Kidney (tissue), 14 donors: ENCODE data around the gene CFAP100. TPM values are rescaled to one million over a fixed set of nuclear protein-coding genes. Genes with fewer than 3 reads are reported as not detected.

ENCODE experiments used
- DNase-seq, 5 donors: peaks; one replicate each; pipeline ENCODE4 v3.0.0-alpha.2; 2013 to 2020
- FAIRE-seq: peaks from 2 replicates; lab custom pipeline; 2012; peaks lifted over from hg19 to GRCh38; lab: Jason Lieb, UNC
- H3K27ac ChIP-seq, 2 donors: one replicate each; pipeline ENCODE4 v1.7.0; 2013; ENCODE audit warnings: low read depth in 2 of 2, low read length in 2 of 2, inconsistent platforms in 1 of 2
- H3K27me3 ChIP-seq: one replicate; pipeline ENCODE4 v1.7.1; 2013; ENCODE audit warnings: low read length, inconsistent platforms; ENCODE audit not compliant: control insufficient read depth, insufficient read depth
- H3K36me3 ChIP-seq, 3 donors: one replicate each; pipeline versions ENCODE4 v1.7.0 to v1.7.1; 2013; ENCODE audit warnings: low read length in 3 of 3, control low read depth in 1 of 3, inconsistent platforms in 1 of 3; ENCODE audit not compliant: insufficient read depth in 3 of 3, control insufficient read depth in 2 of 3
- H3K4me1 ChIP-seq, 3 donors: one replicate each; pipeline versions ENCODE4 v1.7.0 to v1.7.1; 2013; ENCODE audit warnings: low read length in 3 of 3, inconsistent platforms in 1 of 3, low read depth in 1 of 3; ENCODE audit not compliant: control insufficient read depth in 2 of 3, insufficient read depth in 2 of 3
- H3K4me3 ChIP-seq, 3 donors: one replicate each; pipeline versions ENCODE4 v1.7.0 to v1.8.1; 2013; ENCODE audit warnings: low read length in 3 of 3, control low read depth in 1 of 3, inconsistent platforms in 1 of 3
- H3K9ac ChIP-seq, 3 donors: one replicate each; pipeline versions ENCODE4 v1.7.0 to v1.7.1; 2013; ENCODE audit warnings: low read length in 3 of 3, control low read depth in 1 of 3, inconsistent platforms in 1 of 3
- H3K9me3 ChIP-seq, 3 donors: one replicate each; pipeline versions ENCODE4 v1.7.0 to v1.7.1; 2013; ENCODE audit warnings: low read length in 3 of 3, control low read depth in 1 of 3, inconsistent platforms in 1 of 3; ENCODE audit not compliant: control insufficient read depth in 2 of 3, insufficient read depth in 1 of 3
- intact Hi-C: fragments of 100-400 bp; cut with DNase I; formaldehyde crosslinking; loops from one replicate; pipeline ENCODE4 v1.11.1; 2022
- polyA plus RNA-seq: library from polyadenylated mRNA; stranded (reverse); fragments of 350-450 nt; fragmentation: Illumina TruSeq; extraction: RNeasy Lipid Tissue Mini Kit (QIAGEN cat#74804); gene quantifications from one replicate; pipeline ENCODE4 v1.2.3, GENCODE V29; 2014; ENCODE audit warnings: low read depth, low replicate concordance; ENCODE audit not compliant: insufficient read depth
- total RNA-seq: library from RNA; stranded (reverse); fragmentation: NEBNext Ultra II Directional; extraction: Animal tissue kit (Norgen Biotek cat#: 25700); gene quantifications from one replicate; pipeline ENCODE4 v1.2.1, GENCODE V29; 2021
- TF ChIP-seq, protein P1 (sequence below): IDR thresholded peaks from 3 replicates; pipeline ENCODE4 v1.5.1; 2012; ENCODE audit warnings: mild to moderate bottlenecking, moderate library complexity, borderline replicate concordance; ENCODE audit not compliant: insufficient read depth; ENCODE audit errors: extremely low read depth
- donor health status: control.
- donor health status: control.
- donor health status: control.
- donor health status: control.
- donor health status: control.
- donor health status: DM: yes; HTN: yes; CAD: no.
- donor health status: Normal renal cell carcinoma (clear cell type).

The CFAP100 gene
- total and polyA plus RNA-seq, 2 donors from 2014 or later: 0.60 TPM; not detected in 1

DNA sequence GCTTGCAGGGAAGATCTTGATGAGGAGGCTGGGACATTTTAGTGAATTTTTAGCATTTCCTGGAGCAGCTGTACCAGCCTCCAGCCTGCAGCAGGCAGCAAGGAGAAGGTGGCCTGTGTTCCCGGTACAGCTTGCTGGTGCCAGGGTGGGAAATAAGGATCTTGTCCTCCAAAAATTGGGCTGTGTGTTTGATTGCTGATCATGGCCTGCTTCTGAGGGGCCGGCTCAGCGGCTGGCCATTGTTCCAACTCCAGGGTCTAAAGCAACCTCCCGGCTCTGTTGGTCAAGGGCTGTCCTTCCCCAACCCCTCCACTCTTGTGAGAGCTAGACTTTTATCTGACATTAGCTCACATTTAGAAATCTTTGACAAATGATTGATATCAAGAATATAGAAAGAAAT, 5.0 kb downstream of the CFAP100 start:
- no peaks in the 10 kb centered on the region for H3K4me1 ChIP-seq
- H3K27me3 ChIP-seq: no peaks in the 10 kb centered on the region
- H3K36me3 ChIP-seq: no peaks in the 10 kb centered on the region
- H3K9me3 ChIP-seq: no peaks in the 10 kb centered on the region
- intact Hi-C loops: loop anchor here (10.0 kb wide), 1 partner anchor 145 kb away; no protein-coding TSS in a partner anchor
- no peak overlapping the region for H3K9ac ChIP-seq
- DNase-seq (no peak), FAIRE-seq (no peak)
- TF ChIP-seq, protein P1, sequence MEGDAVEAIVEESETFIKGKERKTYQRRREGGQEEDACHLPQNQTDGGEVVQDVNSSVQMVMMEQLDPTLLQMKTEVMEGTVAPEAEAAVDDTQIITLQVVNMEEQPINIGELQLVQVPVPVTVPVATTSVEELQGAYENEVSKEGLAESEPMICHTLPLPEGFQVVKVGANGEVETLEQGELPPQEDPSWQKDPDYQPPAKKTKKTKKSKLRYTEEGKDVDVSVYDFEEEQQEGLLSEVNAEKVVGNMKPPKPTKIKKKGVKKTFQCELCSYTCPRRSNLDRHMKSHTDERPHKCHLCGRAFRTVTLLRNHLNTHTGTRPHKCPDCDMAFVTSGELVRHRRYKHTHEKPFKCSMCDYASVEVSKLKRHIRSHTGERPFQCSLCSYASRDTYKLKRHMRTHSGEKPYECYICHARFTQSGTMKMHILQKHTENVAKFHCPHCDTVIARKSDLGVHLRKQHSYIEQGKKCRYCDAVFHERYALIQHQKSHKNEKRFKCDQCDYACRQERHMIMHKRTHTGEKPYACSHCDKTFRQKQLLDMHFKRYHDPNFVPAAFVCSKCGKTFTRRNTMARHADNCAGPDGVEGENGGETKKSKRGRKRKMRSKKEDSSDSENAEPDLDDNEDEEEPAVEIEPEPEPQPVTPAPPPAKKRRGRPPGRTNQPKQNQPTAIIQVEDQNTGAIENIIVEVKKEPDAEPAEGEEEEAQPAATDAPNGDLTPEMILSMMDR: no peak
- H3K4me3 ChIP-seq: no peak overlapping the region
- H3K27ac ChIP-seq: no peak overlapping the region

DNA sequence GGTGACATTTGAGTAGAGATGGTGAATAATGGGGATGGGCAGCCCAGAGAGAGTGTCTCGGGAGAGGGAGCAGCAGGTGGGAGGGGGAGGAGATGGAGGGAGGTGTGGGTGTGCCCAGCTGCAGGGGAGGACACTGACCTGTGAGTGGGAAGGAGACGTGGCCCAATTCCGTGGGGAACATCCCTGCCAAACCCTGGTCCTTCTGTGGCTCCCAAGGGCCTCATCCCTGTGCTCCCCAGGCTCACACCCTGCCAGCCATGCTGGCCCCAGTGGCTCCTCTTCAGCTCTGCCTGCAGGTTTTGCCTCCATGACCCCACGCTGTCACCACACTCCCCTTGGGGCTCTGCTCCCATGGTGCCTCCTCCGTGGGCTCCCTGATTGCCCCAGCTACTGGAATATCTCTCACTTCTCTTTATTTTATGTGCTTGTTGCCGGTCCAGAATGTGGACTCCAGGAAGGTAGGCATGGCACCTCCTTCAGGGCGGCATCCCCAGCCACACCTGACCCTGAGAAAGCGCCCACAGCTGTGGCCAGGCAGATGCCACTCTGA, 7.0 kb downstream of the CFAP100 start:
- H3K36me3 ChIP-seq: no peaks in the 10 kb centered on the region
- H3K4me1 ChIP-seq: no peaks in the 10 kb centered on the region
- intact Hi-C loops: no loop called here
- no peak overlapping the region for H3K9ac ChIP-seq
- H3K27ac ChIP-seq: no peak overlapping the region
- TF ChIP-seq, protein P1: no peak
- no peaks in the 10 kb centered on the region for H3K9me3 ChIP-seq
- no peaks in the 10 kb centered on the region for H3K27me3 ChIP-seq
- DNase-seq (no peak), FAIRE-seq (no peak)
- no peak overlapping the region for H3K4me3 ChIP-seq

DNA sequence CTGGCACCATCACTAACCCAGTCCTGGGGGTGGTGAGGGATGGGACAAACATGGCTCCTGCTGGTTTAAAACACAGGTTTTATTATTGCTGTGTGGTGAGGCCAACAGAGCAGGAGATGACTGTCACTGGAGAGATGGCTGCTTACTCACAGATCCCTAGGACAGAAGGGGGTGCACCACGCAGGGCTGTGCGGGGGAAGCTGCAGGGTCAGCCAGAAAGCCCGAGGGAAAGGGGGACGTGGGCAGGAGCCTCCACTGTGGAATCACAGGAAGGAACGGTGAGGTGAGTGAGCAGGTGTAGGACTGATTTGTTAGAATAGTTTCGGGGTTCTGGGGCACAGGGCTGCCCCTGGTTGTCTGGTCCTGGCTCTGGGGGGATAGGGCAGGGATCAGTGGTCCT, 7.5 kb downstream of the CFAP100 start:
- TF ChIP-seq, protein P1: no peak
- DNase-seq (no peak), FAIRE-seq (no peak)
- Histone ChIP-seq H3K9ac (no peak overlapping the region), H3K4me3 (no peak overlapping the region), H3K27me3 (no peaks in the 10 kb centered on the region), H3K9me3 (peaks cover 0 to under 1% (median 0%) of the 10 kb centered on the region in 3 donors), H3K27ac (no peak overlapping the region), H3K4me1 (no peaks in the 10 kb centered on the region), H3K36me3 (no peaks in the 10 kb centered on the region)
- intact Hi-C loops: no loop called here
